GM12874 (cell line): ENCODE results near the gene HRH3.

ENCODE experiments used
- TF ChIP-seq, protein P1 (sequence below): IDR thresholded peaks from 2 replicates; pipeline ENCODE4 v1.5.1; 2011; ENCODE audit warnings: low read depth, mild to moderate bottlenecking, control low read depth, low read length, moderate library complexity; ENCODE audit not compliant: insufficient read depth

HRH3 gene

DNA sequence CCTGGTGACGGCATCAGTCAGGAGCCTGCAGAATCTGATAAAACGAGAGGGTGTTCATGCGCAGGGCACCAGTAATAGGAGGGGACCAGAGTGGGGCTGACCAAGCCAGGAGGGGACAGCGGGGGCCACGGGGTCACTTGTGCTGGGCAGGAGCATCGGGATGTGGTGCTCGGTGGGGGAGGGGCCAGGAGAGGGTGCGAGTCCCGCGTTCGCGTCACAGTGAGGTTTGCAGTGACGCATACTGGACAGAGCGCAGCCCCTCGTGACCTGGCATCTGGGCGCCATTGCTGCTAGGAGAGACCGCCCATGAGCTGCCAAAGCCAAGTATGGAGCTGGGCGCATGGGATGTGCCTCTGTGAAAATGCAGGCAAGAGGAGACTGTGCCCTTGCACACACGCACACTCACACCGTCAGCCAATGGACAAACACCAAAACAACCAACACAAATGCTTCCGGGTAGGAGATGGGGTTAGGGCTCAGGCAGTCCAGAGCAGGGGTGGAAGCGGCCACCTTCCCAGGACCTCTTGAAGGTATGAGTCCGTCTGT is 51.1 kb downstream of the HRH3 start:
- TF ChIP-seq, protein P1, sequence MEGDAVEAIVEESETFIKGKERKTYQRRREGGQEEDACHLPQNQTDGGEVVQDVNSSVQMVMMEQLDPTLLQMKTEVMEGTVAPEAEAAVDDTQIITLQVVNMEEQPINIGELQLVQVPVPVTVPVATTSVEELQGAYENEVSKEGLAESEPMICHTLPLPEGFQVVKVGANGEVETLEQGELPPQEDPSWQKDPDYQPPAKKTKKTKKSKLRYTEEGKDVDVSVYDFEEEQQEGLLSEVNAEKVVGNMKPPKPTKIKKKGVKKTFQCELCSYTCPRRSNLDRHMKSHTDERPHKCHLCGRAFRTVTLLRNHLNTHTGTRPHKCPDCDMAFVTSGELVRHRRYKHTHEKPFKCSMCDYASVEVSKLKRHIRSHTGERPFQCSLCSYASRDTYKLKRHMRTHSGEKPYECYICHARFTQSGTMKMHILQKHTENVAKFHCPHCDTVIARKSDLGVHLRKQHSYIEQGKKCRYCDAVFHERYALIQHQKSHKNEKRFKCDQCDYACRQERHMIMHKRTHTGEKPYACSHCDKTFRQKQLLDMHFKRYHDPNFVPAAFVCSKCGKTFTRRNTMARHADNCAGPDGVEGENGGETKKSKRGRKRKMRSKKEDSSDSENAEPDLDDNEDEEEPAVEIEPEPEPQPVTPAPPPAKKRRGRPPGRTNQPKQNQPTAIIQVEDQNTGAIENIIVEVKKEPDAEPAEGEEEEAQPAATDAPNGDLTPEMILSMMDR, result no peak

DNA sequence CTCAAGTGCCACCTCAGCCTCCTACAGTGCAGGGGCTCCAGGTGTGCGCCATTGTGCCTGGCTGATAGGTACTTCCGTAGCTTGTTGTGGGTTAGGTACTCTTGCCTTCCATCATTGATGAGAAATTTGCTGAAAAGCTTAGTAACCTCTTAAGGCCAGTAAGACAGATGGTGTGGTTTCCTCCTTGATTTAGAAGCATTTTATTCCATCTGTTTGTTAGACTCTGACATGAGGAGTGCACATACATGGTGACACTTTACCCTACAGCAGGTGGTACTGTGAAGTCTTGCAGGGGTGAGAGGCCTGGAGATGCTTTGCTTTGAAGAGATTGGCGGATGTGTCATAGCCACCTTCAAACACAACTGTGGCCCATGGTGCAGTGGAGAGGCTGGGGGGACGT is 52.0 kb downstream of the HRH3 start:
- TF ChIP-seq, protein P1, result no peak

DNA sequence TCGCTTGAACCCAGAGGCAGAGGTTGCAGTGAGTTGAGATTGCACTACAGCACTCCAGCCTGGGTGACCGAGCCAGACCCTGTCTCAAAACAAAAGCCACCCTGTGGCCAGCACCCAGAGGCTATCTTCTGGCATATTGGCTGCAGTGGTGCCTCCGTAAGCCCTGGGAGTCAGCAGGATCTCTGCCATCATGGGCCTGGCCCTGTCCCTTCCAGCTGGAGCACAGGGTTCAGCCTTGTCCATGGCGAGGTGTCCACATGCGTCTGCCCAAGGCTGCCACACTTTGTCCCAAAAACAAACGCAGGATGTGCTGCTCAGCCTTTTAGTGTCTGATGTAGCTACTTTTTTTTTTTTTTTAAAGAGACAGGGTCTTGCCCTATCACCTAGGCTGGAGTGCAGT is 52.6 kb downstream of the HRH3 start:
- TF ChIP-seq, protein P1, result no peak

DNA sequence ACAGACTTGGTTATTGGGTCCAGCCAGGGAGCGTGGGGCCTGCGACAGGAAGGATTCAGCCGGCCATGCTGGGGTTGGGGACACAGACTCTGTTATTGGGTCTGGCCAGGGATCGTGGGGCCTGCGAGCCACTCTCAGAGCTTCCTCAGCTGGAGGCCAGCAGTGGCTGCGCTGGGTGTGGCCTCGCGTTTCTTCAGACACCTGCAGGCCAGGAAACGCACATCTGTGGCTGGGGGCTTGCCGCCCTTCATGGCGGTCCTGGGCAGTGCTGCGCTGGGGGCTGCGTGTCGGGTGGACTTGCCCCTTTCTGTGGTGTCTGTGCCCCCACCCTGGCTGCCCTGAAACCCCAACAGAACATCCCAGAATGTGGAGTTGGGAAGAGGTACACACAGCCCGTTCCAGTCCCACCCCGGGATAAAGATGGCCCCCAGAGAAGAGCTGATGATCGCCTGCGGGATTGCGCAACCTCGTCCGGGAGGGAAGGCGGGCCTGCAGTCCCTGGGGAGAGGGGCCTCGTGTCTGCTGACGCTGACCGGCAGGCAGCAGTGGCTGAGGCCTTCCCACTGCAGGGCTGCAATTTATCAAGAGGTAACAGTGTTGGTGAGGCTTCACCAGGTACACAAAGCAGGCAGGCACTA is 54.2 kb downstream of the HRH3 start:
- TF ChIP-seq, protein P1, result no peak
